SK-N-SH (cell line): Measurements from ENCODE around the gene FGFRL1.

Experiments
- CTCF ChIP-seq: fragments of 200-600 bp; sonication (generic); IDR thresholded peaks from 2 replicates; pipeline ENCODE4 v1.6.1; 2017; ENCODE audit warnings: antibody characterized with exemption, mild to moderate bottlenecking, moderate library complexity
- EZH2phosphoT487 ChIP-seq: fragments of 200-600 bp; sonication (generic); IDR thresholded peaks from 2 replicates; pipeline ENCODE4 v1.6.1; 2017; ENCODE audit warnings: low read depth, mixed run types, mild to moderate bottlenecking, antibody characterized with exemption, moderate library complexity, borderline replicate concordance
- FOSL2 ChIP-seq: IDR thresholded peaks from 2 replicates; pipeline ENCODE4 v1.4.0; 2012; ENCODE audit warnings: low read depth, mild to moderate bottlenecking, moderate library complexity, borderline replicate concordance
- FOXJ3 ChIP-seq: sonication (generic); formaldehyde crosslinking; IDR thresholded peaks from 2 replicates; pipeline ENCODE4 v1.5.1; 2020; ENCODE audit warnings: mild to moderate bottlenecking, missing genetic modification reagents
- FOXM1 ChIP-seq: IDR thresholded peaks from 2 replicates; pipeline ENCODE4 v1.4.0; 2012; ENCODE audit warnings: low read depth, mild to moderate bottlenecking
- POLR2AphosphoS5 ChIP-seq: IDR thresholded peaks from 2 replicates; pipeline ENCODE4 v1.6.1; 2012; ENCODE audit warnings: low read depth, low read length
- SIN3A ChIP-seq: IDR thresholded peaks from 2 replicates; pipeline ENCODE4 v1.6.1; 2012; ENCODE audit warnings: low read depth, mild to moderate bottlenecking, low read length, moderate library complexity, borderline replicate concordance
- USF1 ChIP-seq: IDR thresholded peaks from 2 replicates; pipeline ENCODE4 v1.4.0; 2012; ENCODE audit warnings: low read depth, borderline replicate concordance
- USF2 ChIP-seq: fragments of 150-350 bp; IDR thresholded peaks from 2 replicates; pipeline ENCODE4 v1.6.1; 2017; ENCODE audit warnings: antibody characterized with exemption, low read length, low read depth, borderline replicate concordance
- YY1 ChIP-seq: IDR thresholded peaks from 2 replicates; pipeline ENCODE4 v1.4.0; 2012; ENCODE audit warnings: low read depth, mild to moderate bottlenecking
- ZBTB33 ChIP-seq: IDR thresholded peaks from 2 replicates; pipeline ENCODE4 v1.4.0; 2012; ENCODE audit warnings: low read depth, borderline replicate concordance

GRCh38 chr4:1002631-1003251, 8.7 kb upstream of the FGFRL1 start:
- no peak for TF ChIP-seq CTCF
- no peak for TF ChIP-seq POLR2AphosphoS5
- TF ChIP-seq FOXJ3 (CRISPR knock-in tag): no peak
- TF ChIP-seq FOSL2: no peak
- TF ChIP-seq USF2: no peak
- TF ChIP-seq EZH2phosphoT487: no peak
- TF ChIP-seq SIN3A: no peak
- no peak for TF ChIP-seq ZBTB33
- no peak for TF ChIP-seq YY1
- no peak for TF ChIP-seq USF1
- no peak for TF ChIP-seq FOXM1
